ENCODE data around the gene CYP2A6. TPM values are rescaled to one million over a fixed set of nuclear protein-coding genes. Genes with fewer than 3 reads are reported as not detected.

Gene CYP2A6
- total and polyA plus RNA-seq, 9 donors = 0.25 to 3.4 (median 1.2) TPM

- H3K27ac ChIP-seq = peak overlapping the region; percentile 78 to 85
- no peaks in the 10 kb centered on the region for H3K36me3 ChIP-seq
- peaks cover 47% of the 10 kb centered on the region for H3K4me1 ChIP-seq (ENCODE audit: insufficient read depth)
- no peaks in the 10 kb centered on the region for H3K9me3 ChIP-seq
- intact Hi-C loops (cut with DNase I) = loop anchor here in 3 of 4 donors (5.0 to 10.0 kb wide), 3 partner anchors 48 to 138 kb away; partner anchors contain the start of genes COQ8B (in 2 of the 3), ITPKC (in 2 of the 3), ACTMAP (in 1 of the 3) and SNRPA (in 1 of the 3)
- no peaks in the 10 kb centered on the region for H3K27me3 ChIP-seq
- WGBS, 3 donors = 31 to 48% (median 36%) methylated on average over 27 of the region's 27 CpGs
- TF ChIP-seq EP300 (IDR thresholded peaks at IDR 0.05) = no peak
- no peak for DNase-seq
- peak overlapping the region; percentile 79 for H3K4me3 ChIP-seq
Observed at GRCh38 chr19:40800339-40800996, 49.8 kb downstream of the CYP2A6 start.

DNA sequence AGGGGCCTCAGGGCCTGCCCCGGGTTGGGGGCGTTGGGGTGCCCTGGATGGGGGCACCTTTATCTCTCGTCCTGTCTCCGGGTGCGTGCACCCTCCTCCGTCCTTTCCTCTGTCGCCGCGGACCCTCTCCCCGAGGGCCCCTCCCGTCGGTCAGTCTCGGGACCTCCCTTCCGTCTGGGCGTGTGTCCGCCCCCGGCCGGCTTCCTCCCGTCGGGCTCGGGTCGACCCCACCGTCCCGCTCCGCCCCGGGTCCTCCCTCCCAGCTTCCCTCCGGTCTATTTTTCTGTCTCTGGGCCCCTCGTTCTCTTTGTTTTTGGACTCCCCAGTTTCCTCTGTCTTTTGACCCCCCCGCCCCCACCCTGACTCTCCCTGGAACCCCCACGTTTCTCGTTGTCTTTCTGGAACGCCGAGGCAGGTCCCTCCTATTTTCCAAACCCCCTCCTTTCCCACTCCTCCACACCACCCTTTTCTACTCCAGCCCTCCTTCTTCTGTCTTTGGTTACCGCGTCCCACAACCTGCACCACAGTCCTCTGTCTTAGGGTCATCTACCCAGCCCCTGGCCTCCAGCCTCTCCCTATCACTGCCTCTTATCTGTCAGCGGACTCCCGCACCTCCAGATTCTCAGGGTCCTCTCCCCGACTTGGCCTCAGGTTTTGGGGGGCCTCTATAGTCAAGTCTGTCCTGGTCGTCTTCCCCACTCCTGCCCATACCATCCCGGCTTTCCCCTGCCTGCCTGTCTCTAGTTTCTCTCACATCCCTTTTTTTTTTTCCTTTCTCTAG is 50.5 kb downstream of the CYP2A6 start:
- H3K36me3 ChIP-seq = no peaks in the 10 kb centered on the region
- DNase-seq = peak; percentile 58 to 79 (median 72)
- intact Hi-C loops (cut with DNase I) = loop anchor here in 3 of 4 donors (2.0 to 10.0 kb wide), 4 partner anchors 47 to 137 kb away; partner anchors contain the start of genes ACTMAP (in 2 of the 3), COQ8B (in 2 of the 3), ITPKC (in 2 of the 3) and SNRPA (in 2 of the 3)
- no peaks in the 10 kb centered on the region for H3K27me3 ChIP-seq
- peak overlapping the region; percentile 79 for H3K4me3 ChIP-seq
- H3K4me1 ChIP-seq (ENCODE audit: insufficient read depth) = peaks cover 39% of the 10 kb centered on the region
- H3K27ac ChIP-seq = peak overlapping the region; percentile 78 to 85
- WGBS, 3 donors = 1% methylated on average over 35 to 40 of the region's 40 CpGs
- TF ChIP-seq POLR2A (IDR thresholded peaks at IDR 0.05) = no peak
- TF ChIP-seq CTCF (IDR thresholded peaks at IDR 0.05) = no peak
- no peak for TF ChIP-seq EP300 (IDR thresholded peaks at IDR 0.05)
- no peaks in the 10 kb centered on the region for H3K9me3 ChIP-seq

GRCh38 chr19:40798683-40799557 is 51.3 kb downstream of the CYP2A6 start, which contains the start of gene EGLN2:
Gene EGLN2, plus strand, starts transcription at chr19:40799191. Its CDS starts 1,382 bp downstream, at chr19:40800573.
- Histone ChIP-seq H3K9me3 (no peaks in the 10 kb centered on the region), H3K4me1 (ENCODE audit: insufficient read depth) (peaks cover 32% of the 10 kb centered on the region), H3K27me3 (no peaks in the 10 kb centered on the region), H3K36me3 (no peaks in the 10 kb centered on the region), H3K4me3 (peak within 1 kb of the TSS; percentile 79), H3K27ac (peak within 1 kb of the TSS; percentile 83 to 85)
- peak; percentile 71 for TF ChIP-seq POLR2A (IDR thresholded peaks at IDR 0.05)
- peak in 1 of 3 donors; percentile 7 for TF ChIP-seq CTCF (IDR thresholded peaks at IDR 0.05)
- peak; percentile 77 for TF ChIP-seq EP300 (IDR thresholded peaks at IDR 0.05)
- peak; percentile 100 for DNase-seq
- intact Hi-C loops (cut with DNase I) = loop anchor here in 1 of 4 donors (2.0 kb wide), 1 partner anchor 48 kb away; the partner anchor contains the start of genes ACTMAP and SNRPA
- 0 to 1% (median 0%) methylated on average over 43 to 108 of the region's 110 CpGs for WGBS, 3 donors

DNA sequence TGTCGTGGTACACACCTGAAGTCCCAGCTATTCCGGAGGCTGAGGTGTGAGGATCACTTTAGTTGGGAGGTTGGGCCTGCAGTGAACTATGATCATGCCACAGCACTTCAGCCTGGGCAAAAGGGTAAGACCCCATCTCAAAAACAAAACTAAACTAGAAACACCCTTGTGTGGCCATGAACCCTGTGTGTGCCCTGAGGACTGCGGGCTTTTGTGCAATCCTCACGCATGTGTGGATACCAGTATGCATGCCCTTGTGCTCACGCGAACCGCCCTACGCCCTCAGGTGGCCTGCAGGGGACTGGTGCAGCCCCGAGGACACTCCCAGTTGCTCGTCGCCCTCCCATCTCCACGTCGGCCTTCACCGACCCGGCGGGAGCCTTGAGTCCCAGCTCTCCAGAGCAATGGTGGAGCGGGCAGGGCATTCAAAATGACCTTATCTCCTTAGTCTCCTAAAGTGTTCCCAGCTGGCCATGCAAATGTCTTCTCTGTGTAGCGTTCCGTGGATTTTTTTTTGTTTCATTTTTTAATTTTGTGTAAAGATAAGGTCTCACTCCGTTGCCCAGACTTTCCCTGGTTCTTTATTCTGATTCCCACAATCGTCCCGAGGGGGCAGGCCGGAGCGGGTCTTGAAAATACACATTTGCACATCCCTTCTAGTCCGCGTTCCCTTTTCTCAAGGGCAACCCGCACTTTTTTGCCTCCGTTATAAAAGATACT is 52.1 kb downstream of the CYP2A6 start:
- Histone ChIP-seq H3K36me3 (no peaks in the 10 kb centered on the region), H3K27me3 (no peaks in the 10 kb centered on the region), H3K9me3 (no peaks in the 10 kb centered on the region), H3K4me1 (ENCODE audit: insufficient read depth) (peaks cover 24% of the 10 kb centered on the region), H3K4me3 (peak overlapping the region; percentile 79), H3K27ac (peak overlapping the region; percentile 42 to 83)
- 8 to 10% (median 8%) methylated on average over 28 of the region's 28 CpGs for WGBS, 3 donors
- DNase-seq = peak; percentile 64 to 78 (median 70)
- TF ChIP-seq EP300 (IDR thresholded peaks at IDR 0.05) (no peak), POLR2A (IDR thresholded peaks at IDR 0.05) (no peak), CTCF (IDR thresholded peaks at IDR 0.05) (peak; percentile 37 to 78 (median 75))
- intact Hi-C loops (cut with DNase I) = loop anchor here in 1 of 4 donors (2.0 kb wide), 1 partner anchor 47 kb away; the partner anchor contains the start of genes ACTMAP and SNRPA
